Brain microvascular endothelial cell (primary cell): ENCODE measurements around the gene LRMDA.
A peak's percentile ranks its signal among the peaks of the same experiment; 100 is the strongest.

Source experiments
- DNase-seq: peaks from one replicate; pipeline ENCODE4 v3.0.0-alpha.2; 2020
- H3K27ac ChIP-seq: fragments of 250-450 bp; sonication (Bioruptor Pico); 2 replicates; pipeline ENCODE4 v1.5.1; 2020; ENCODE audit warnings: mild to moderate bottlenecking, moderate library complexity
- H3K27me3 ChIP-seq: fragments of 250-450 bp; sonication (Bioruptor Pico); replicated peaks from 2 replicates; pipeline ENCODE4 v1.5.1; 2020; ENCODE audit warnings: mild to moderate bottlenecking
- H3K36me3 ChIP-seq: fragments of 250-450 bp; sonication (Bioruptor Pico); replicated peaks from 2 replicates; pipeline ENCODE4 v1.5.1; 2020; ENCODE audit warnings: mild to moderate bottlenecking
- H3K4me3 ChIP-seq: 2 replicates; pipeline ENCODE4 v1.5.1; 2011; ENCODE audit warnings: low read depth, mild to moderate bottlenecking, control low read depth, low read length, moderate library complexity
- in situ Hi-C: cut with HindIII; loops from 2 replicates; pipeline ENCODE4 v1.10.0; 2017; ENCODE audit warnings: low sequenced_read_pairs, low pct_ligation_motif_present
- TF ChIP-seq, protein P1 (sequence below): IDR thresholded peaks from 2 replicates; pipeline ENCODE4 v1.5.1; 2011; ENCODE audit warnings: low read depth, mild to moderate bottlenecking, moderate library complexity, low read length, control low read depth, inconsistent platforms; ENCODE audit errors: missing control alignments

LRMDA gene

GRCh38 chr10:76038696-76039095 lies 607.3 kb downstream of the LRMDA start:
- no peak overlapping the region for H3K27ac ChIP-seq
- H3K36me3 ChIP-seq: no peaks in the 10 kb centered on the region
- DNase-seq: no peak
- in situ Hi-C loops: no loop called here
- TF ChIP-seq, protein P1, sequence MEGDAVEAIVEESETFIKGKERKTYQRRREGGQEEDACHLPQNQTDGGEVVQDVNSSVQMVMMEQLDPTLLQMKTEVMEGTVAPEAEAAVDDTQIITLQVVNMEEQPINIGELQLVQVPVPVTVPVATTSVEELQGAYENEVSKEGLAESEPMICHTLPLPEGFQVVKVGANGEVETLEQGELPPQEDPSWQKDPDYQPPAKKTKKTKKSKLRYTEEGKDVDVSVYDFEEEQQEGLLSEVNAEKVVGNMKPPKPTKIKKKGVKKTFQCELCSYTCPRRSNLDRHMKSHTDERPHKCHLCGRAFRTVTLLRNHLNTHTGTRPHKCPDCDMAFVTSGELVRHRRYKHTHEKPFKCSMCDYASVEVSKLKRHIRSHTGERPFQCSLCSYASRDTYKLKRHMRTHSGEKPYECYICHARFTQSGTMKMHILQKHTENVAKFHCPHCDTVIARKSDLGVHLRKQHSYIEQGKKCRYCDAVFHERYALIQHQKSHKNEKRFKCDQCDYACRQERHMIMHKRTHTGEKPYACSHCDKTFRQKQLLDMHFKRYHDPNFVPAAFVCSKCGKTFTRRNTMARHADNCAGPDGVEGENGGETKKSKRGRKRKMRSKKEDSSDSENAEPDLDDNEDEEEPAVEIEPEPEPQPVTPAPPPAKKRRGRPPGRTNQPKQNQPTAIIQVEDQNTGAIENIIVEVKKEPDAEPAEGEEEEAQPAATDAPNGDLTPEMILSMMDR: no peak
- H3K27me3 ChIP-seq: no peaks in the 10 kb centered on the region
- no peak overlapping the region for H3K4me3 ChIP-seq

- in situ Hi-C loops: no loop called here
- TF ChIP-seq, protein P1: peak; percentile 32
These were observed 608.8 kb downstream of the LRMDA start for GRCh38 chr10:76040107-76040829.

DNA sequence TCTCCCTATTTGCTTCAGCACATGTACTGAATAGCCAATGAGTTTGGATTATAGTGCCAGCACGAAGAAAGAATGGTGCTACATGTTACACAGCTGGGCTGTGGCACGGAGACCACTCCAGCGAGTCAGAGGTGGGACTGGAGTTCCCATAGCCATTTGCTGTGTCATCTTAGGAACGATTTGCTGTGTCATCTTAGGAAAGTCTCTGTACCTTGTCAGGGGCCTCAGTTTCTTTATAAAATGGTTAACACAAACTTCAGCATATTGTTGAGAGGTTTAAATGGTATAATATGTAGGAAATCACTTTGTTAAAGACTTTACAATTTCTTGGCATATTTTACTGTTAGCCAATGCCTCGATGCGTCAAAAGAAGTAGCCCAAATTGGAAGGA lies 609.4 kb downstream of the LRMDA start:
- DNase-seq: no peak
- in situ Hi-C loops: no loop called here
- Histone ChIP-seq H3K27me3 (no peaks in the 10 kb centered on the region), H3K36me3 (no peaks in the 10 kb centered on the region), H3K4me3 (no peak overlapping the region), H3K27ac (no peak overlapping the region)
- TF ChIP-seq, protein P1: no peak

More at GRCh38 chr10:76040107-76040829, 608.8 kb downstream of the LRMDA start:
- no peaks in the 10 kb centered on the region for H3K36me3 ChIP-seq
- no peak overlapping the region for H3K4me3 ChIP-seq
- H3K27ac ChIP-seq: no peak overlapping the region
- no peak for DNase-seq
- no peaks in the 10 kb centered on the region for H3K27me3 ChIP-seq

DNA sequence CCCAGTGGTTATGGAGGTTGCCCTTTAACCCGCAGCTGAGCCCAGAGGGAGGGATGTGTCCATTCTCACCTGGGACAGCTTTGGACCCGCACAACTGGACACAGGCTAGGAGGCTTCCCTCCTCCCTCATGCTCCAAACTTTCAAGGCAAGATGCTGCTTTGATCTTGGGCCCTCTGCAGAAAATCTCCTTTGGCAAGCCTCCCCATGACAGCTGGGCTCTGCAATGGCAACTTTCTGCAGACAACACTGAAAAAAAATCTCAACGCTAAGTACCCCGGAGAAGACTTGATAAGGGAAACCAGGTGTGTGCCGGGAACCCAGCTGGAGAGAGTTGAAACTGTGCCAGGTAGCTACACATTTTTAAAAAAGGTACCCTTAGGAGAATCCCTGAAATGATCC lies 610.1 kb downstream of the LRMDA start:
- H3K36me3 ChIP-seq: no peaks in the 10 kb centered on the region
- TF ChIP-seq, protein P1: no peak
- H3K4me3 ChIP-seq: no peak overlapping the region
- no peak for DNase-seq
- in situ Hi-C loops: no loop called here
- no peak overlapping the region for H3K27ac ChIP-seq
- H3K27me3 ChIP-seq: no peaks in the 10 kb centered on the region

GRCh38 chr10:76043261-76043660 lies 611.8 kb downstream of the LRMDA start:
- Histone ChIP-seq H3K4me3 (no peak overlapping the region), H3K27ac (no peak overlapping the region), H3K27me3 (no peaks in the 10 kb centered on the region), H3K36me3 (no peaks in the 10 kb centered on the region)
- in situ Hi-C loops: no loop called here
- TF ChIP-seq, protein P1: no peak
- DNase-seq: no peak

GRCh38 chr10:76044751-76045150 lies 613.3 kb downstream of the LRMDA start:
- in situ Hi-C loops: no loop called here
- Histone ChIP-seq H3K27me3 (no peaks in the 10 kb centered on the region), H3K4me3 (no peak overlapping the region), H3K36me3 (no peaks in the 10 kb centered on the region), H3K27ac (no peak overlapping the region)
- DNase-seq: no peak
- TF ChIP-seq, protein P1: no peak
